ENCODE results near the gene MSRB3. TPM values are rescaled to one million over a fixed set of nuclear protein-coding genes. Genes with fewer than 3 reads are reported as not detected.

The MSRB3 gene
- total RNA-seq, 1 donor from 2014 or later = not detected

- intact Hi-C loops (cut with micrococcal nuclease) = no loop called here
- DNase-seq (no peak), ATAC-seq (ENCODE audit: low read depth) (no peak)
- TF ChIP-seq, protein P1, sequence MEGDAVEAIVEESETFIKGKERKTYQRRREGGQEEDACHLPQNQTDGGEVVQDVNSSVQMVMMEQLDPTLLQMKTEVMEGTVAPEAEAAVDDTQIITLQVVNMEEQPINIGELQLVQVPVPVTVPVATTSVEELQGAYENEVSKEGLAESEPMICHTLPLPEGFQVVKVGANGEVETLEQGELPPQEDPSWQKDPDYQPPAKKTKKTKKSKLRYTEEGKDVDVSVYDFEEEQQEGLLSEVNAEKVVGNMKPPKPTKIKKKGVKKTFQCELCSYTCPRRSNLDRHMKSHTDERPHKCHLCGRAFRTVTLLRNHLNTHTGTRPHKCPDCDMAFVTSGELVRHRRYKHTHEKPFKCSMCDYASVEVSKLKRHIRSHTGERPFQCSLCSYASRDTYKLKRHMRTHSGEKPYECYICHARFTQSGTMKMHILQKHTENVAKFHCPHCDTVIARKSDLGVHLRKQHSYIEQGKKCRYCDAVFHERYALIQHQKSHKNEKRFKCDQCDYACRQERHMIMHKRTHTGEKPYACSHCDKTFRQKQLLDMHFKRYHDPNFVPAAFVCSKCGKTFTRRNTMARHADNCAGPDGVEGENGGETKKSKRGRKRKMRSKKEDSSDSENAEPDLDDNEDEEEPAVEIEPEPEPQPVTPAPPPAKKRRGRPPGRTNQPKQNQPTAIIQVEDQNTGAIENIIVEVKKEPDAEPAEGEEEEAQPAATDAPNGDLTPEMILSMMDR (IDR thresholded peaks at IDR 0.05) = no peak
- H3K9me3 Mint-ChIP-seq = no peaks in the 10 kb centered on the region
- no peaks in the 10 kb centered on the region for H3K36me3 Mint-ChIP-seq (ENCODE audit: low read depth)
- ChIA-PET CTCF (no interaction called here), POLR2A (no interaction called here)
- no peaks in the 10 kb centered on the region for H3K27me3 Mint-ChIP-seq
- no peak overlapping the region for H3K4me3 Mint-ChIP-seq
- H3K4me1 Mint-ChIP-seq = no peaks in the 10 kb centered on the region
- no peak overlapping the region for H3K27ac Mint-ChIP-seq
These were observed 184.6 kb downstream of the MSRB3 start for GRCh38 chr12:65463082-65463481.

DNA sequence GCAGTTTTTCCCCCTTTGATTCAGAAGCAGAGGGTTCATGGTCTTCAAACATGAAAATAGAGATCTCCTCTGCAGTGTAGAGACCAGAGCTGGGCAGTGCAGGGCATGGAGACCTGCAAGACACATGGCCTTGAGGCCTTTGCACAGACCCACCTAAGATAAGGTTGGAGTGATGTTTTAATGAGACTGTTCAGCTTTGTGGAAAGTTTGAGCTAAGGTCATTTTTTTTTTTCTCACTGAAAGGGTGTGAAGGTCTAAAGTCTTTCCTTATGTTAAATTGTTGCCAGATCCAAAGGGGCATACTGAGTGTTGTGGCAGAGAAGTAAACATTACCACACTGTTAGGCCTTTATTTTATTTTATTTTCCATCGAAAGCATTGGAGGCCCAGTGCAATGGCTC lies 185.1 kb downstream of the MSRB3 start:
- TF ChIP-seq, protein P1 (IDR thresholded peaks at IDR 0.05) = no peak
- Mint-ChIP-seq H3K4me1 (no peaks in the 10 kb centered on the region), H3K27me3 (no peaks in the 10 kb centered on the region), H3K36me3 (ENCODE audit: low read depth) (no peaks in the 10 kb centered on the region), H3K9me3 (no peaks in the 10 kb centered on the region), H3K4me3 (no peak overlapping the region), H3K27ac (no peak overlapping the region)
- no peak for DNase-seq
- CTCF ChIA-PET = no interaction called here
- POLR2A ChIA-PET = no interaction called here
- no peak for ATAC-seq (ENCODE audit: low read depth)
- intact Hi-C loops (cut with micrococcal nuclease) = no loop called here

GRCh38 chr12:65464930-65465329 lies 186.4 kb downstream of the MSRB3 start:
- intact Hi-C loops (cut with micrococcal nuclease) = no loop called here
- no peak for ATAC-seq (ENCODE audit: low read depth)
- no peak overlapping the region for H3K27ac Mint-ChIP-seq

DNA sequence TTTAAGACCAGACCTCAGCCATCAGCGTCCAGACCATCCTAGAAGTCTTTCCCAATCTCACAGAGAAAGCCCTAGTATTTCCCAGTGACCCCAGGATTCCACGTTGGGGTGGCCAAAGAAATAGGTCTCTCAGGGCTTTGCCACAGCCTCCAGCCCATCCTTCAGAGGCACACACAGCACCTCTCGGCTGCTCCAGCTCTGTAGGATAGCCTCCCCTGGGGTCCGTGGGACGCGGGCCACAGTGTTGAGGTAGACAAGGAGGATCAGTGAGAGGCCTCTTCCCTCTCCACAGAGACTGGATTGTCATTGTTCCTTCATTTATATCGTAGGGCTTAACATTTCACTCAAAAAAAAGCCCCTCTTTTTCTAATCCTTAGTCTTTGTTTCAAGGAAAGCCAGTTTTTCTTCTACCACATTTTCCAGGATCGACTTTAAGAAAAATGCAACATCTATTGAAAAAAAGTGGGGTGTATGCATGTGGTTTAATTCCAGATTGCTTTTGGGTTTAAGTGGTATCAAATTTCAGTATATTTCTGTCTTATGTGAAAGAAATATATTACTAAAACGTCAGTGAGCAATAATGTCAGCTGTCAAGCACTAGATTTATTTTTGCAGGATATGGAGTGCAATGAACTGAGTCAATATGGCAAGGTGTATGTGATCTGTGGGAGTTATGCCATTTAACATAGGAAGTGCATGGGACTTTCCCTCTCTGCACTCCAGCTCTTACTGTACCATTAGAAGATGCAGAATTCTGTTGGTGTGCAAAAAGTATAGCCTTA lies 187.5 kb downstream of the MSRB3 start:
- no peak overlapping the region for H3K4me3 Mint-ChIP-seq
- DNase-seq = no peak
- H3K36me3 Mint-ChIP-seq (ENCODE audit: low read depth) = no peaks in the 10 kb centered on the region
- POLR2A ChIA-PET = no interaction called here
- TF ChIP-seq, protein P1 (IDR thresholded peaks at IDR 0.05) = no peak
- no peak overlapping the region for H3K27ac Mint-ChIP-seq
- H3K4me1 Mint-ChIP-seq = no peaks in the 10 kb centered on the region
- no peak for ATAC-seq (ENCODE audit: low read depth)
- intact Hi-C loops (cut with micrococcal nuclease) = no loop called here
- H3K27me3 Mint-ChIP-seq = no peaks in the 10 kb centered on the region
- CTCF ChIA-PET = no interaction called here
- no peaks in the 10 kb centered on the region for H3K9me3 Mint-ChIP-seq

More at GRCh38 chr12:65464930-65465329, 186.4 kb downstream of the MSRB3 start:
- DNase-seq = no peak
- Mint-ChIP-seq H3K4me3 (no peak overlapping the region), H3K9me3 (no peaks in the 10 kb centered on the region), H3K27me3 (no peaks in the 10 kb centered on the region), H3K36me3 (ENCODE audit: low read depth) (no peaks in the 10 kb centered on the region), H3K4me1 (no peaks in the 10 kb centered on the region)
- ChIA-PET POLR2A (no interaction called here), CTCF (no interaction called here)
- TF ChIP-seq, protein P1 (IDR thresholded peaks at IDR 0.05) = no peak

DNA sequence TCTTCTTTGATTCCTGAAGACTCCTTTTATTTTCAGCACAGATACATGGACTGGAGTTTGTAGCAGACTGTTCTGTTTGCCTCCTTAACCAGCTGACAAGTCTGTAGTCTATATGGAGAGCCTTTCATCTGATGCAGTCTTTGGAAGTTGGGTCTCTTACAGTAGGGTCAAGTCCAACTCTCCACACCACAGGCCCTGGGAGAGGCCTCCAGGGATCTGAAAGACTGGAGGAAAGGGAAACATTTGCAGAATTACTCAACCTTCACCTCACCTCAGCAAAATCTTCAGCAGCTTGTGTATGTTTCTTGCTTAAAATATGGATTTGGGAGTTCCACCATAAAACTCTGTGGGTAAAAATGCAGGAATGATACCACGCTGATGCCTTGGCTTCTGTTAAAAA lies 188.4 kb downstream of the MSRB3 start:
- Mint-ChIP-seq H3K27ac (no peak overlapping the region), H3K27me3 (no peaks in the 10 kb centered on the region), H3K9me3 (no peaks in the 10 kb centered on the region), H3K4me1 (no peaks in the 10 kb centered on the region), H3K36me3 (ENCODE audit: low read depth) (no peaks in the 10 kb centered on the region), H3K4me3 (no peak overlapping the region)
- POLR2A ChIA-PET = no interaction called here
- no peak for ATAC-seq (ENCODE audit: low read depth)
- TF ChIP-seq, protein P1 (IDR thresholded peaks at IDR 0.05) = no peak
- CTCF ChIA-PET = no interaction called here
- no peak for DNase-seq
- intact Hi-C loops (cut with micrococcal nuclease) = no loop called here

All from activated B cell treated with CpG ODN at 0.5 μM for 24 hours (primary cell).